PC-9 (cell line): ENCODE results near the gene MYL4. TPM values are rescaled to one million over a fixed set of nuclear protein-coding genes. Genes with fewer than 3 reads are reported as not detected.

Experiments
- BruUV-seq: library from RNA; stranded (reverse); fragments of 400-500 nt; replicated peaks from 2 replicates; lab custom pipeline; 2021; lab: Mats Ljungman, UMichigan
- CTCF ChIA-PET: fragments of 300-600 bp; sonication (Branson Sonifier 250); formaldehyde crosslinking; loops from one replicate; lab custom pipeline; 2022; ENCODE audit warnings: antibody characterized with exemption; lab: Charles Lee
- POLR2A ChIA-PET: fragments of 300-600 bp; sonication (Branson Sonifier 250); formaldehyde crosslinking; loops from one replicate; lab custom pipeline; 2022; ENCODE audit warnings: antibody characterized with exemption; ENCODE audit not compliant: unreplicated experiment; lab: Charles Lee
- DNase-seq, 2 experiments: peaks; one replicate each; pipeline versions ENCODE4 v3.0.0 to v3.0.0-alpha.2; 2015 to 2022; ENCODE audit warnings: mixed read lengths in 1 of 2
- H2AFZ ChIP-seq: fragments of 200-600 bp; sonication (generic); 2 replicates; pipeline ENCODE4 v1.8.1; 2017; ENCODE audit warnings: antibody characterized with exemption
- H3F3A ChIP-seq: fragments of 200-600 bp; sonication (generic); 2 replicates; pipeline ENCODE4 v1.8.1; 2017; ENCODE audit warnings: antibody characterized with exemption, mild to moderate bottlenecking, low read depth; ENCODE audit not compliant: insufficient read depth
- H3K27ac ChIP-seq: fragments of 200-600 bp; sonication (generic); 2 replicates; pipeline ENCODE4 v1.6.1; 2016; ENCODE audit warnings: mixed run types
- H3K27me3 ChIP-seq: fragments of 200-600 bp; sonication (generic); 2 replicates; pipeline ENCODE4 v1.6.1; 2016; ENCODE audit warnings: low read depth, mixed run types; ENCODE audit not compliant: insufficient read depth
- H3K36me3 ChIP-seq: fragments of 200-600 bp; sonication (generic); 2 replicates; pipeline ENCODE4 v1.6.1; 2016; ENCODE audit warnings: low read depth, mixed run types
- H3K4me1 ChIP-seq: fragments of 200-600 bp; sonication (generic); replicated peaks from 2 replicates; pipeline ENCODE4 v1.6.1; 2016; ENCODE audit warnings: mixed run types; ENCODE audit not compliant: insufficient read depth
- H3K4me2 ChIP-seq: fragments of 200-600 bp; sonication (generic); 2 replicates; pipeline ENCODE4 v1.6.1; 2017; ENCODE audit warnings: mixed run types
- H3K4me3 ChIP-seq: fragments of 200-600 bp; sonication (generic); 2 replicates; pipeline ENCODE4 v1.6.1; 2016; ENCODE audit warnings: mixed run types
- H3K79me2 ChIP-seq: fragments of 200-600 bp; sonication (generic); 2 replicates; pipeline ENCODE4 v1.6.1; 2017; ENCODE audit warnings: low read depth, mixed run types
- H3K9me2 ChIP-seq: fragments of 200-600 bp; sonication (generic); 2 replicates; pipeline ENCODE4 v1.8.1; 2017; ENCODE audit warnings: mild to moderate bottlenecking; ENCODE audit not compliant: insufficient read depth
- H3K9me3 ChIP-seq: fragments of 200-600 bp; sonication (generic); 2 replicates; pipeline ENCODE4 v1.8.1; 2016; ENCODE audit warnings: low read depth; ENCODE audit not compliant: insufficient read depth
- H4K20me1 ChIP-seq: fragments of 200-600 bp; sonication (generic); 2 replicates; pipeline ENCODE4 v1.8.1; 2017; ENCODE audit not compliant: insufficient read depth
- CTCF ChIP-seq: fragments of 200-600 bp; sonication (generic); conservative IDR thresholded peaks from 2 replicates; pipeline ENCODE4 v1.6.1; 2017; ENCODE audit warnings: mixed run types, antibody characterized with exemption, mild to moderate bottlenecking, moderate library complexity
- EZH2 ChIP-seq: fragments of 200-600 bp; sonication (generic); IDR thresholded peaks from 2 replicates; pipeline ENCODE4 v1.8.0; 2017; ENCODE audit warnings: antibody characterized with exemption, low read depth
- intact Hi-C: fragments of 100-400 bp; cut with micrococcal nuclease; formaldehyde crosslinking; loops from one replicate; pipeline ENCODE4 v1.10.0; 2022; ENCODE audit not compliant: unreplicated experiment
- total RNA-seq: library from RNA; stranded (reverse); gene quantifications from 2 replicates; pipeline ENCODE4 v1.2.3, GENCODE V29; 2021

MYL4 gene
- total RNA-seq, 1 experiment from 2014 or later = not detected

GRCh38 chr17:47189732-47190237 lies 19.4 kb upstream of the MYL4 start:
- H4K20me1 ChIP-seq = peaks cover 19% of the 10 kb centered on the region
- TSS peak; percentile 65 for BruUV-seq

GRCh38 chr17:47190243-47190642 lies 18.9 kb upstream of the MYL4 start:
- intact Hi-C loops = no loop called here
- H2AFZ ChIP-seq = 0 out of 2 replicates have a peak overlapping the region, but pooled peaks have one; percentile 75
- peak overlapping the region; percentile 71; the same call in 1 of the 2 replicates for H3K4me2 ChIP-seq
- POLR2A ChIA-PET = interaction anchor here (0.6 to 0.7 kb wide), 2 partner anchors 14 to 335 kb away, joined by 3 to 9 read pairs; no protein-coding TSS in a partner anchor
- no peak overlapping the region for H3K4me3 ChIP-seq
- H3K4me1 ChIP-seq = peaks cover 32% of the 10 kb centered on the region
- H3K27ac ChIP-seq = no peak overlapping the region
- TF ChIP-seq EZH2 (no peak), CTCF (no peak)
- H3K9me2 ChIP-seq = no peaks in the 10 kb centered on the region
- CTCF ChIA-PET = no interaction called here
- H3K27me3 ChIP-seq = no peaks in the 10 kb centered on the region
- peaks cover 13% of the 10 kb centered on the region; the same call in 1 of the 2 replicates for H3K36me3 ChIP-seq
- no peaks in the 10 kb centered on the region for H3K9me3 ChIP-seq
- peaks cover 17% of the 10 kb centered on the region for H4K20me1 ChIP-seq
- peaks cover 20% of the 10 kb centered on the region for H3F3A ChIP-seq
- H3K79me2 ChIP-seq = peaks cover 38% of the 10 kb centered on the region
- no peak for DNase-seq
- no TSS peak for BruUV-seq

More at GRCh38 chr17:47189732-47190237, 19.4 kb upstream of the MYL4 start:
- intact Hi-C loops = no loop called here
- peaks cover 32% of the 10 kb centered on the region for H3K4me1 ChIP-seq
- peaks cover 21% of the 10 kb centered on the region for H3F3A ChIP-seq
- ChIA-PET CTCF (interaction anchor here (0.6 kb wide), 1 partner anchor 768 kb away, joined by 3 read pairs; the partner anchor contains the start of gene PRR15L), POLR2A (interaction anchor here (0.6 to 0.7 kb wide), 3 partner anchors 14 to 334 kb away, joined by 3 to 9 read pairs (median 3); no protein-coding TSS in a partner anchor)
- no peaks in the 10 kb centered on the region for H3K27me3 ChIP-seq
- peaks cover 43% of the 10 kb centered on the region for H3K79me2 ChIP-seq
- peak overlapping the region; percentile 87 for H3K4me3 ChIP-seq
- H3K36me3 ChIP-seq = peaks cover 13% of the 10 kb centered on the region; the same call in 1 of the 2 replicates
- no peak for TF ChIP-seq CTCF
- no peak for TF ChIP-seq EZH2
- H3K9me2 ChIP-seq = no peaks in the 10 kb centered on the region
- no peak for DNase-seq
- H3K9me3 ChIP-seq = no peaks in the 10 kb centered on the region
- H3K27ac ChIP-seq = peak overlapping the region; percentile 24; the same call in 1 of the 2 replicates
- peak overlapping the region; percentile 75 for H2AFZ ChIP-seq
- peak overlapping the region; percentile 71 for H3K4me2 ChIP-seq

- no TSS peak for BruUV-seq
- intact Hi-C loops = no loop called here
- Histone ChIP-seq H3K9me3 (no peaks in the 10 kb centered on the region), H3K36me3 (peaks cover 12% of the 10 kb centered on the region; the same call in 1 of the 2 replicates), H3K27ac (no peak overlapping the region), H3F3A (peaks cover 16% of the 10 kb centered on the region), H3K79me2 (peaks cover 33% of the 10 kb centered on the region), H3K27me3 (no peaks in the 10 kb centered on the region), H3K4me2 (no peak overlapping the region), H4K20me1 (peaks cover 12% of the 10 kb centered on the region), H3K9me2 (no peaks in the 10 kb centered on the region), H3K4me1 (peaks cover 28% of the 10 kb centered on the region), H3K4me3 (no peak overlapping the region), H2AFZ (no peak overlapping the region)
- POLR2A ChIA-PET = no interaction called here
- TF ChIP-seq EZH2 (no peak), CTCF (no peak)
- DNase-seq = no peak
- CTCF ChIA-PET = no interaction called here
These were observed 18.4 kb upstream of the MYL4 start for GRCh38 chr17:47190770-47191169.
